ENCODE data around the gene GTF2A1. TPM values are rescaled to one million over a fixed set of nuclear protein-coding genes. Genes with fewer than 3 reads are reported as not detected.

GTF2A1 gene
- total RNA-seq, 4 donors from 2014 or later = 17.1 to 35.1 (median 28.4) TPM

- Histone ChIP-seq H3K4me3 (no peak overlapping the region), H3K27ac (replicated peaks in 1 of 4) (no peak overlapping the region), H3K36me3 (peaks cover 15 to 60% (median 37%) of the 10 kb centered on the region in 4 donors), H3K27me3 (no peaks in the 10 kb centered on the region), H3K4me1 (peaks cover 0 to 7% (median 3%) of the 10 kb centered on the region in 4 donors), H3K9me3 (no peaks in the 10 kb centered on the region)
- TF ChIP-seq POLR2A (IDR thresholded peaks at IDR 0.05; ENCODE audit: low read depth) = no peak
- no peak for TF ChIP-seq POLR2AphosphoS5 (IDR thresholded peaks at IDR 0.05)
- TF ChIP-seq CTCF (IDR thresholded peaks at IDR 0.05) = no peak
- TF ChIP-seq EP300 (IDR thresholded peaks at IDR 0.05) = no peak
- intact Hi-C loops (cut with DNase I) = no loop called here
- WGBS = 98% methylated on average over 5 of the region's 5 CpGs
- no peak for DNase-seq (ENCODE audit: extremely low spot score)
Observed at GRCh38 chr14:81187832-81188522, 32.8 kb downstream of the GTF2A1 start.

- 83% methylated on average over 2 of the region's 2 CpGs for WGBS
- H3K4me1 ChIP-seq = peaks cover 3 to 48% (median 40%) of the 10 kb centered on the region in 4 donors
- H3K27me3 ChIP-seq = no peaks in the 10 kb centered on the region
- intact Hi-C loops (cut with DNase I) = no loop called here
- H3K4me3 ChIP-seq = no peak overlapping the region
- no peak overlapping the region for H3K27ac ChIP-seq (replicated peaks in 1 of 4)
- DNase-seq (ENCODE audit: extremely low spot score) = no peak
- no peak for TF ChIP-seq EP300 (IDR thresholded peaks at IDR 0.05)
- no peak for TF ChIP-seq POLR2A (IDR thresholded peaks at IDR 0.05; ENCODE audit: low read depth)
- TF ChIP-seq POLR2AphosphoS5 (IDR thresholded peaks at IDR 0.05) = no peak
- TF ChIP-seq CTCF (IDR thresholded peaks at IDR 0.05) = no peak
- peaks cover 0 to 11% (median 6%) of the 10 kb centered on the region in 4 donors for H3K36me3 ChIP-seq
- no peaks in the 10 kb centered on the region for H3K9me3 ChIP-seq
Observed at GRCh38 chr14:81179631-81180030, 41.1 kb downstream of the GTF2A1 start.

- intact Hi-C loops (cut with DNase I) = no loop called here
- Histone ChIP-seq H3K9me3 (no peaks in the 10 kb centered on the region), H3K4me1 (peaks cover 3 to 42% (median 38%) of the 10 kb centered on the region in 4 donors), H3K36me3 (peaks cover 0 to 8% (median 4%) of the 10 kb centered on the region in 4 donors), H3K4me3 (peak overlapping the region in 3 of 4 donors; percentile 30 to 38 (median 37)), H3K27ac (replicated peaks in 1 of 4) (peak overlapping the region; percentile 8 to 51 (median 34)), H3K27me3 (no peaks in the 10 kb centered on the region)
- DNase-seq (ENCODE audit: extremely low spot score) = no peak
- TF ChIP-seq POLR2AphosphoS5 (IDR thresholded peaks at IDR 0.05) (no peak), CTCF (IDR thresholded peaks at IDR 0.05) (no peak), POLR2A (IDR thresholded peaks at IDR 0.05; ENCODE audit: low read depth) (no peak)
Observed at GRCh38 chr14:81178063-81178462, 42.7 kb downstream of the GTF2A1 start.

GRCh38 chr14:81177225-81177624 is 43.5 kb downstream of the GTF2A1 start:
- TF ChIP-seq CTCF (IDR thresholded peaks at IDR 0.05) (no peak), POLR2AphosphoS5 (IDR thresholded peaks at IDR 0.05) (no peak), POLR2A (IDR thresholded peaks at IDR 0.05; ENCODE audit: low read depth) (no peak), EP300 (IDR thresholded peaks at IDR 0.05) (no peak)
- no peak for DNase-seq (ENCODE audit: extremely low spot score)
- Histone ChIP-seq H3K4me1 (peaks cover 3 to 34% (median 30%) of the 10 kb centered on the region in 4 donors), H3K27ac (replicated peaks in 1 of 4) (peak overlapping the region in 3 of 4 donors; percentile 27 to 51 (median 40)), H3K4me3 (peak overlapping the region; percentile 17 to 38 (median 34)), H3K27me3 (no peaks in the 10 kb centered on the region), H3K9me3 (no peaks in the 10 kb centered on the region), H3K36me3 (peaks cover 0 to 8% (median 4%) of the 10 kb centered on the region in 4 donors)
- intact Hi-C loops (cut with DNase I) = no loop called here
- 44% methylated on average over 1 of the region's 1 CpG for WGBS

Measured in esophagus muscularis mucosa (tissue), 4 donors.